GM12878 (cell line): Measurements from ENCODE around the gene COL18A1. TPM values are rescaled to one million over a fixed set of nuclear protein-coding genes. Genes with fewer than 3 reads are reported as not detected.

Experiments used
- ATAC-seq: fragments of 200-7000 bp; cut with Tn5 transposase; 3 replicates; pipeline ENCODE4 v1.9.1; 2020; ENCODE audit warnings: mild to moderate bottlenecking, moderate library complexity
- BruUV-seq: library from RNA; stranded (reverse); fragments of 400-500 nt; replicated peaks from 2 replicates; lab custom pipeline; 2021; lab: Mats Ljungman, UMichigan
- CTCF ChIA-PET: fragments of 300-600 bp; sonication (Branson Sonifier 250); formaldehyde crosslinking; extraction: SDS; loops from one replicate; lab custom pipeline; 2021; ENCODE audit warnings: inconsistent platforms; lab: Yijun Ruan, JAX
- POLR2A ChIA-PET: fragments of 350-600 bp; formaldehyde crosslinking; extraction: SDS; loops from one replicate; lab custom pipeline; 2021; ENCODE audit warnings: inconsistent platforms; lab: Charles Lee
- RAD21 ChIA-PET: fragments of 300-600 bp; sonication (Branson Sonifier 250); formaldehyde crosslinking; loops from one replicate; lab custom pipeline; 2023; ENCODE audit warnings: antibody characterized with exemption; ENCODE audit not compliant: unreplicated experiment; lab: Charles Lee
- SMC1A ChIA-PET: fragments of 300-600 bp; sonication (Branson Sonifier 250); formaldehyde crosslinking; loops from one replicate; lab custom pipeline; 2023; ENCODE audit not compliant: unreplicated experiment, uncharacterized antibody; lab: Charles Lee
- DNase-seq: peaks from one replicate; pipeline ENCODE4 v3.0.0-alpha.2; 2011; ENCODE audit warnings: low read depth, low spot score
- FAIRE-seq: peaks from 3 replicates; lab custom pipeline; 2011; peaks lifted over from hg19 to GRCh38; lab: Jason Lieb, UNC
- H2AFZ ChIP-seq: 2 replicates; pipeline ENCODE4 v1.6.0; 2011; ENCODE audit warnings: low read depth, low read length, control low read depth; ENCODE audit not compliant: control insufficient read depth
- H3K27ac ChIP-seq: 2 replicates; pipeline ENCODE4 v1.5.1; 2011; ENCODE audit warnings: control low read depth; ENCODE audit not compliant: control insufficient read depth, insufficient read depth
- H3K27me3 ChIP-seq, 2 experiments: replicated peaks in 1 of 2; 2 replicates each; pipeline versions ENCODE4 v1.6.0 to v1.6.1; 2011; ENCODE audit warnings: low read length in 1 of 2; ENCODE audit not compliant: control insufficient read depth in 2 of 2, insufficient read depth in 2 of 2
- H3K36me3 ChIP-seq, 2 experiments: 2 replicates each; pipeline ENCODE4 v1.5.1; 2011; ENCODE audit warnings: low read length in 1 of 2; ENCODE audit not compliant: control insufficient read depth in 2 of 2, insufficient read depth in 2 of 2
- H3K4me1 ChIP-seq: 2 replicates; pipeline ENCODE4 v1.6.1; 2011; ENCODE audit warnings: mild to moderate bottlenecking, low read length, moderate library complexity, mixed read lengths; ENCODE audit not compliant: control insufficient read depth, insufficient read depth
- H3K4me2 ChIP-seq: 2 replicates; pipeline ENCODE4 v1.6.0; 2011; ENCODE audit warnings: control low read depth; ENCODE audit not compliant: control insufficient read depth, insufficient read depth
- H3K4me3 ChIP-seq: fragments of 200-600 bp; sonication (generic); 2 replicates; pipeline ENCODE4 v1.5.1; 2016
- H3K79me2 ChIP-seq: 2 replicates; pipeline ENCODE4 v1.6.0; 2011; ENCODE audit warnings: low read length; ENCODE audit not compliant: control insufficient read depth, insufficient read depth
- H3K9ac ChIP-seq: 2 replicates; pipeline ENCODE4 v1.8.0; 2011; ENCODE audit warnings: low read length, control low read depth, mixed read lengths; ENCODE audit not compliant: control insufficient read depth, insufficient read depth
- H3K9me3 ChIP-seq: replicated peaks from 3 replicates; pipeline ENCODE4 v1.5.1; 2011; ENCODE audit warnings: mild to moderate bottlenecking, low read length; ENCODE audit not compliant: control insufficient read depth, insufficient read depth
- H4K20me1 ChIP-seq: 2 replicates; pipeline ENCODE4 v1.6.0; 2011; ENCODE audit not compliant: control insufficient read depth, insufficient read depth
- BACH1 ChIP-seq: fragments of 450-650 bp; IDR thresholded peaks from 2 replicates; pipeline ENCODE4 v1.6.1; 2017; ENCODE audit warnings: mild to moderate bottlenecking, borderline replicate concordance
- HDAC6 ChIP-seq: fragments of 200-600 bp; sonication (generic); IDR thresholded peaks from one replicate; pipeline ENCODE4 v1.8.0; 2017; ENCODE audit warnings: antibody characterized with exemption; ENCODE audit not compliant: unreplicated experiment
- SUPT20H ChIP-seq: IDR thresholded peaks from 2 replicates; pipeline ENCODE4 v1.6.1; 2011; ENCODE audit warnings: low read depth, mild to moderate bottlenecking, low read length, moderate library complexity, borderline replicate concordance; ENCODE audit not compliant: control insufficient read depth
- TARDBP ChIP-seq: IDR thresholded peaks from 2 replicates; pipeline ENCODE4 v1.6.1; 2016; ENCODE audit warnings: borderline replicate concordance
- ZNF217 ChIP-seq: fragments of 450-650 bp; IDR thresholded peaks from 2 replicates; pipeline ENCODE4 v1.6.1; 2017; ENCODE audit warnings: antibody characterized with exemption, mild to moderate bottlenecking
- WGBS: methylation state at CpG from one replicate; pipeline ENCODE4 v1.1.6; 2016; ENCODE audit warnings: low lambda C conversion rate; ENCODE audit not compliant: insufficient replicate concordance, insufficient coverage; ENCODE audit errors: missing lambda C conversion rate; 5-methylcytosine and 5-hydroxymethylcytosine counted together
- in situ Hi-C: fragments of 300-500 bp; cut with MboI; formaldehyde crosslinking; loops from 9 replicates; pipeline ENCODE4 v1.14.3; 2018; ENCODE audit warnings: mixed read lengths
- intact Hi-C: fragments of 100-400 bp; cut with micrococcal nuclease; formaldehyde crosslinking; loops from one replicate; pipeline ENCODE4 v1.14.2; 2022; ENCODE audit not compliant: unreplicated experiment
- polyA plus RNA-seq, 11 experiments: library from polyadenylated mRNA; depleted of rRNA in 4 of 11; unstranded in 6 of 11; stranded (reverse) in 5 of 11; fragments of >200 nt; fragmentation: Nextera tagmentation in 4 of 11; fragmentation: Illumina TruSeq in 1 of 11; extraction: Ambion mirVana in 4 of 11; extraction: Trizol in 1 of 11; gene quantifications; 1 replicate in 1 of 11; 2 replicates in 10 of 11; pipeline versions ENCODE4 v1.2.1 to v1.2.3, GENCODE V29; 2011 to 2016; ENCODE audit warnings: inconsistent platforms in 2 of 11, missing spikeins in 2 of 11, low read depth in 1 of 11
- total RNA-seq, 4 experiments: library from RNA; depleted of rRNA in 3 of 4; stranded (reverse); fragments of >200 nt in 3 of 4; fragmentation: Illumina TruSeq in 1 of 4; extraction: Trizol in 1 of 4; gene quantifications; 2 replicates each; pipeline versions ENCODE4 v1.2.1 to v1.2.3, GENCODE V29; 2013 to 2021
- TF ChIP-seq, protein P1 (sequence below): fragments of 450-650 bp; IDR thresholded peaks from 2 replicates; pipeline ENCODE4 v1.6.1; 2016; ENCODE audit warnings: mild to moderate bottlenecking

The COL18A1 gene
- total and polyA plus RNA-seq, 10 of the 15 experiments (the other 5 are each of a cell fraction or from before 2014, with no cell fraction given) = under 0.01 to 0.49 (median 0.09) TPM; not detected in 3

DNA sequence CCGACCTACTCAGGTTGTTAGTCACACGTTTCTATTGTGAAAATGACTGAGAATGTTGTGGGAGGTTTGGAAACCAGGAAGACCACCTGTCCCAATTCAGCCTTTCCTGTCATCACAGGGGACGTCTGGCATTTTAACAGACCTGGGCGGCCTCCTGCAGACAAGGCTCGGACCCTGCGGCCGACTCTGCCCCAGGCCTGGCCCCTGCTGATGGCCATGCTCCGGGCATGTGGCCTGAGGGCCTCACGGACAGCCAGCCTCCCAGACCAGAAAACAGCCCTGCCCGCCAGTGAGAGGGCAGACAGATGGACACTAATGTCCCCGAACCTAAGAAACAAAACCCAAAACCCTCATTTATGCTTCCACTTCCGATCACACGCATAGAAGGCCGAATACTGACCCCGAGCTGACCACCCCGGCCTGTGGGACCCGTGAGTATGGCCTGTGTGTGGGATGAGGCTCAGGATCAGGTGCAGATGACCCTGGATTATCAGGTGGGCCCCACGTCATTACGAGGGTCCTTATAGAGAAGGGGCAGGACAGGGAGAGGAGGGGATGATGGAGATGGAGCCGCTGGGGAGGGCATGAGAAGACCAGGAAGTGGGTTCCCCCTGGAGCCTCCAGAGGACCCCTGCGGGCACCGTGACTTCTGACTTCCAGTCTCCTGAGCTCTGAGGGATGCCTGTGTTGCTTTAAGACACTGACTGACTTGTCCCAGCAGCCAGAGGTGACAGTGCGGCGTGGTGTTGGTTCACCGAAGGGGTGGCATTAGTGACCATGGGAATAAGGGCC is 9.6 kb downstream of the COL18A1 start (continued):
- TF ChIP-seq SUPT20H = no peak
- no peak for TF ChIP-seq TARDBP
- TF ChIP-seq ZNF217 = no peak
- no peak for TF ChIP-seq BACH1

DNA sequence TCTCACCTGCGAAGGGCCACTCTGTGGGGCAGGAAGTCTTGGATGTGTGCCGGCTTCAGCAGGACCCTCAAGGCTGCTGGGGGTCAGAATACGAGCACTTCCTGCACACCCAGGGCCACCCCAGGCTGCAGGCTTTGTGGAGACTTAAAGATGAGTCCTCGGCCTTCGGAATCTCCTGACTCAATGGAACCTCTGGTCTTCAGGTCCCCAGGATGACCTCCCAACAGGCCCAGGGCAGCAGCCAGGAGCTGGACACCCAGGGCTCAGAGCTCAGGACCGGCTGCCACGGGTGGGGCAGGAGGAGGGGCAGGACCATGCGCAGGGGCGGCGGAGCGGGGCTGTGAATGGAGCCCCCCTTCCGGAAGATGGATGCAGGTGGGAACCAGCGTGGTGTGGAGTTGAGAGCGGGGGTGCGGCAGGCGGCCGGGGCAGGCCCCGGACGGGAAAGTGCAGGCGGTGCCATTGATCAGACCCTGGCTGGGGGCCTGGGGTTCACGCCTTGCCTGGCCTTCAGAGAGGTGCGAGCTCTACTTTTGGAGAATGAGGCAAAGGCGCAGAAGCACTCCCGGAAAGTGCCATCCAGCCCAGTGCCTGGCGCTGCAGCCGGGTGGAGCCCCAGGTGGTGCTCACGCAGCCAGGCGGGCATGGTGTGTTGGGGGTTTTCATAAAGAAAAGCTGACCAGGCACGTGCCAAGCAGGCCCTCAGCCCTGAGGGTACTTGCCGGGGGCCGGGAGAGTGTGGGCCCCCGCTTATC is 10.4 kb downstream of the COL18A1 start:
- Histone ChIP-seq H3K27ac (no peak overlapping the region), H3K9me3 (no peaks in the 10 kb centered on the region), H4K20me1 (no peaks in the 10 kb centered on the region), H3K4me1 (no peaks in the 10 kb centered on the region)
- SMC1A ChIA-PET = no interaction called here
- no peak for ATAC-seq
- TF ChIP-seq, protein P1, sequence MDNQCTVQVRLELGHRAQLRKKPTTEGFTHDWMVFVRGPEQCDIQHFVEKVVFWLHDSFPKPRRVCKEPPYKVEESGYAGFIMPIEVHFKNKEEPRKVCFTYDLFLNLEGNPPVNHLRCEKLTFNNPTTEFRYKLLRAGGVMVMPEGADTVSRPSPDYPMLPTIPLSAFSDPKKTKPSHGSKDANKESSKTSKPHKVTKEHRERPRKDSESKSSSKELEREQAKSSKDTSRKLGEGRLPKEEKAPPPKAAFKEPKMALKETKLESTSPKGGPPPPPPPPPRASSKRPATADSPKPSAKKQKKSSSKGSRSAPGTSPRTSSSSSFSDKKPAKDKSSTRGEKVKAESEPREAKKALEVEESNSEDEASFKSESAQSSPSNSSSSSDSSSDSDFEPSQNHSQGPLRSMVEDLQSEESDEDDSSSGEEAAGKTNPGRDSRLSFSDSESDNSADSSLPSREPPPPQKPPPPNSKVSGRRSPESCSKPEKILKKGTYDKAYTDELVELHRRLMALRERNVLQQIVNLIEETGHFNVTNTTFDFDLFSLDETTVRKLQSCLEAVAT = no peak
- TF ChIP-seq HDAC6 = no peak
- TF ChIP-seq, all 136 proteins: peak for 0
- POLR2A ChIA-PET = no interaction called here
- CTCF ChIA-PET = no interaction called here
- H3K36me3 ChIP-seq = no peaks in the 10 kb centered on the region
- H3K27me3 ChIP-seq = peaks cover 0 to 2% of the 10 kb centered on the region in 2 experiments; a peak in 2 of 4 replicates
- intact Hi-C loops = no loop called here
- H3K4me2 ChIP-seq = no peak overlapping the region
- no peak overlapping the region for H3K4me3 ChIP-seq
- DNase-seq (no peak), FAIRE-seq (no peak)
- no peak overlapping the region for H2AFZ ChIP-seq
- 51% methylated on average over 32 of the region's 32 CpGs for WGBS
- no TSS peak for BruUV-seq
- no peaks in the 10 kb centered on the region for H3K79me2 ChIP-seq
- RAD21 ChIA-PET = no interaction called here
- no peak overlapping the region for H3K9ac ChIP-seq
- in situ Hi-C loops = no loop called here
